Pancreas (tissue), 10 donors: Measurements from ENCODE around the gene TWF2. TPM values are rescaled to one million over a fixed set of nuclear protein-coding genes. Genes with fewer than 3 reads are reported as not detected.

Source experiments
- ATAC-seq, 4 donors: fragments of 200-7000 bp; cut with Tn5 transposase; one replicate each; pipeline versions ENCODE4 v1.8.0 to v1.9.1; 2020; ENCODE audit warnings: mild to moderate bottlenecking in 4 of 4, moderate library complexity in 4 of 4
- DNase-seq, 6 donors: peaks; one replicate each; pipeline ENCODE4 v3.0.0-alpha.2; 2020
- FAIRE-seq: peaks from 2 replicates; lab custom pipeline; 2012; peaks lifted over from hg19 to GRCh38; lab: Jason Lieb, UNC
- H3K27ac ChIP-seq, 4 donors: fragments of 200-600 bp; sonication (generic); 1 replicate in 3 of 4; 2 replicates in 1 of 4; pipeline versions ENCODE4 v1.5.0 to v1.8.0; 2020
- H3K27me3 ChIP-seq, 4 donors: fragments of 200-600 bp; one replicate each; pipeline ENCODE4 v1.8.0; 2021
- H3K36me3 ChIP-seq, 3 donors: fragments of 200-600 bp; sonication (generic) in 1 of 3; one replicate each; pipeline versions ENCODE4 v1.5.0 to v1.8.0; 2020 to 2021
- H3K4me1 ChIP-seq, 3 donors: fragments of 200-600 bp; one replicate each; pipeline ENCODE4 v1.8.0; 2021
- H3K4me3 ChIP-seq, 4 donors: fragments of 200-600 bp; sonication (generic) in 2 of 4; one replicate each; pipeline versions ENCODE4 v1.5.0 to v1.8.0; 2020 to 2021
- H3K9me3 ChIP-seq, 4 donors: fragments of 200-600 bp; one replicate each; pipeline ENCODE4 v1.8.0; 2021
- CTCF ChIP-seq, 4 donors: fragments of 200-600 bp; sonication (generic) in 3 of 4; IDR thresholded peaks; one replicate each; pipeline versions ENCODE4 v1.5.0 to v1.8.0; 2021; ENCODE audit warnings: antibody characterized with exemption in 4 of 4
- WGBS, 2 donors: extraction: QIAGEN DNeasy Blood & Tissue Kit; methylation state at CpG; one replicate each; pipeline ENCODE4 v1.1.7; 2013; 5-methylcytosine and 5-hydroxymethylcytosine counted together
- intact Hi-C, 3 donors: fragments of 100-400 bp; cut with DNase I; formaldehyde crosslinking; loops; one replicate each; pipeline versions ENCODE4 v1.11.1 to v1.14.2; 2022
- polyA plus RNA-seq, 2 donors: library from polyadenylated mRNA; stranded (reverse); fragments of 200-250 nt; gene quantifications; one replicate each; pipeline ENCODE4 v1.2.3, GENCODE V29; 2013
- total RNA-seq, 6 donors: library from RNA; stranded (reverse); fragmentation: NEBNext Ultra II Directional in 4 of 6; extraction: Animal tissue kit (Norgen Biotek cat#: 25700) in 4 of 6; gene quantifications; one replicate each; pipeline versions ENCODE4 v1.2.1 to v1.2.4, GENCODE V29; 2021 to 2023
- donor health status: healthy with polysubstance abuse.
- donor health status: DM: no; HTN: no; CAD: no; lungs with moderate emphysema.
- donor health status: DM: no; HTN: no; CAD: no.
- donor health status: control.
- donor health status: control.
- donor health status: Bipolar disorder and iron deficiency.
- donor health status: DM: yes; HTN: yes; CAD: no.
- donor health status: DM: no; HTN: no; CAD: no.
- donor health status: DM: no; HTN: no; CAD: no.
- donor health status: DM: yes; HTN: yes; CAD: no.

TWF2 gene
- total and polyA plus RNA-seq, 8 donors, result 8.9 to 26.8 (median 12.3) TPM

GRCh38 chr3:52270252-52270754 lies 31.3 kb upstream of the TWF2 start:
- no peak for TF ChIP-seq CTCF (IDR thresholded peaks at IDR 0.05)
- peaks cover 6 to 40% (median 14%) of the 10 kb centered on the region in 3 donors for H3K4me1 ChIP-seq
- no peaks in the 10 kb centered on the region for H3K9me3 ChIP-seq
- FAIRE-seq (no peak), DNase-seq (no peak), ATAC-seq (peak in 2 of 4 donors; percentile 24 to 45)
- H3K27me3 ChIP-seq, result no peaks in the 10 kb centered on the region
- 53% methylated on average over 9 of the region's 9 CpGs for WGBS, 2 donors
- intact Hi-C loops, result loop anchor here in 1 of 3 donors (10.0 kb wide), 1 partner anchor 46 kb away; the partner anchor contains the start of gene TLR9
- H3K36me3 ChIP-seq, result peaks cover 0 to 40% (median 34%) of the 10 kb centered on the region in 3 donors
- no peak overlapping the region for H3K4me3 ChIP-seq
- peak overlapping the region in 2 of 4 donors; percentile 28 to 48 for H3K27ac ChIP-seq

- peaks cover 4 to 35% (median 14%) of the 10 kb centered on the region in 3 donors for H3K4me1 ChIP-seq
Measured at GRCh38 chr3:52269776-52270175, 30.8 kb upstream of the TWF2 start.

GRCh38 chr3:52268036-52268435 lies 29.1 kb upstream of the TWF2 start:
- Histone ChIP-seq H3K4me1 (peaks cover 4 to 30% (median 14%) of the 10 kb centered on the region in 3 donors), H3K27ac (no peak overlapping the region), H3K36me3 (peaks cover 0 to 55% (median 41%) of the 10 kb centered on the region in 3 donors), H3K4me3 (no peak overlapping the region), H3K27me3 (no peaks in the 10 kb centered on the region), H3K9me3 (no peaks in the 10 kb centered on the region)
- intact Hi-C loops, result no loop called here
- FAIRE-seq, result no peak
- no peak for TF ChIP-seq CTCF (IDR thresholded peaks at IDR 0.05)
- DNase-seq, result no peak
- WGBS, 2 donors, result 89 to 94% methylated on average over 7 of the region's 7 CpGs
- no peak for ATAC-seq

More at GRCh38 chr3:52269776-52270175, 30.8 kb upstream of the TWF2 start:
- no peak for TF ChIP-seq CTCF (IDR thresholded peaks at IDR 0.05)
- intact Hi-C loops, result loop anchor here in 1 of 3 donors (10.0 kb wide), 1 partner anchor 45 kb away; the partner anchor contains the start of gene TLR9
- Histone ChIP-seq H3K36me3 (peaks cover 0 to 40% (median 36%) of the 10 kb centered on the region in 3 donors), H3K27me3 (no peaks in the 10 kb centered on the region), H3K9me3 (no peaks in the 10 kb centered on the region), H3K4me3 (no peak overlapping the region), H3K27ac (peak overlapping the region in 2 of 4 donors; percentile 28 to 48)
- ATAC-seq (no peak), DNase-seq (no peak), FAIRE-seq (no peak)
- WGBS, 2 donors, result 58 to 59% methylated on average over 3 of the region's 3 CpGs

- Histone ChIP-seq H3K4me1 (peaks cover 3 to 8% (median 7%) of the 10 kb centered on the region in 3 donors), H3K27ac (no peak overlapping the region), H3K4me3 (no peak overlapping the region), H3K9me3 (no peaks in the 10 kb centered on the region), H3K36me3 (peaks cover 0 to 81% (median 43%) of the 10 kb centered on the region in 3 donors), H3K27me3 (no peaks in the 10 kb centered on the region)
- no peak for DNase-seq
- intact Hi-C loops, result no loop called here
- 88 to 93% methylated on average over 6 of the region's 6 CpGs for WGBS, 2 donors
- peak in 1 of 4 donors; percentile 23 for ATAC-seq
- TF ChIP-seq CTCF (IDR thresholded peaks at IDR 0.05), result no peak
- FAIRE-seq, result no peak
Measured at GRCh38 chr3:52265387-52265786, 26.4 kb upstream of the TWF2 start.

- no peak for ATAC-seq
- Histone ChIP-seq H3K9me3 (no peaks in the 10 kb centered on the region), H3K36me3 (peaks cover 0 to 92% (median 43%) of the 10 kb centered on the region in 3 donors)
Measured at GRCh38 chr3:52262447-52262846, 23.5 kb upstream of the TWF2 start.

More at GRCh38 chr3:52262447-52262846, 23.5 kb upstream of the TWF2 start:
- TF ChIP-seq CTCF (IDR thresholded peaks at IDR 0.05), result no peak
- DNase-seq (no peak), FAIRE-seq (no peak)
- intact Hi-C loops, result no loop called here
- Histone ChIP-seq H3K4me1 (no peaks in the 10 kb centered on the region), H3K27me3 (no peaks in the 10 kb centered on the region), H3K4me3 (no peak overlapping the region), H3K27ac (no peak overlapping the region)
